ENCODE data around the gene POLR3K. TPM values are rescaled to one million over a fixed set of nuclear protein-coding genes. Genes with fewer than 3 reads are reported as not detected.
"Not testable (repeated sequence)": the region's sequence is repeated elsewhere in the genome, so short reads cannot be mapped to it uniquely, and the experiment has no call there.

The POLR3K gene
- total RNA-seq, 1 donor from 2014 or later = 12.8 TPM

GRCh38 chr16:35011-35677 lies 18.3 kb downstream of the POLR3K start:
- Histone ChIP-seq H3K9me3 (no peaks in the 10 kb centered on the region), H3K27me3 (no peaks in the 10 kb centered on the region), H3K36me3 (no peaks in the 10 kb centered on the region), H3K27ac (no peak overlapping the region), H3K4me3 (no peak overlapping the region), H3K4me1 (no peaks in the 10 kb centered on the region)
- DNase-seq (ENCODE audit: extremely low spot score in 2 of 2) = no peak
- no peak for TF ChIP-seq CTCF (IDR thresholded peaks at IDR 0.05)
- TF ChIP-seq POLR2A (IDR thresholded peaks at IDR 0.05) = no peak
- no peak for TF ChIP-seq POLR2AphosphoS5 (IDR thresholded peaks at IDR 0.05; ENCODE audit: insufficient read depth in 1 of 2, low read depth in 1 of 2)
- intact Hi-C loops (cut with DNase I) = no loop called here

GRCh38 chr16:34648-34987 lies 18.8 kb downstream of the POLR3K start:
- H3K4me3 ChIP-seq = no peak overlapping the region
- no peaks in the 10 kb centered on the region for H3K4me1 ChIP-seq
- no peak overlapping the region for H3K27ac ChIP-seq
- H3K9me3 ChIP-seq = no peaks in the 10 kb centered on the region
- H3K36me3 ChIP-seq = no peaks in the 10 kb centered on the region
- intact Hi-C loops (cut with DNase I) = no loop called here
- no peak for DNase-seq (ENCODE audit: extremely low spot score in 2 of 2)
- no peak for TF ChIP-seq POLR2A (IDR thresholded peaks at IDR 0.05)
- TF ChIP-seq CTCF (IDR thresholded peaks at IDR 0.05) = no peak
- no peak for TF ChIP-seq POLR2AphosphoS5 (IDR thresholded peaks at IDR 0.05; ENCODE audit: insufficient read depth in 1 of 2, low read depth in 1 of 2)
- H3K27me3 ChIP-seq = no peaks in the 10 kb centered on the region

GRCh38 chr16:33877-34647 lies 19.3 kb downstream of the POLR3K start:
- Histone ChIP-seq H3K27ac (no peak overlapping the region), H3K4me1 (no peaks in the 10 kb centered on the region), H3K36me3 (no peaks in the 10 kb centered on the region), H3K27me3 (no peaks in the 10 kb centered on the region), H3K4me3 (no peak overlapping the region), H3K9me3 (no peaks in the 10 kb centered on the region)
- intact Hi-C loops (cut with DNase I) = no loop called here
- TF ChIP-seq POLR2A (IDR thresholded peaks at IDR 0.05) (no peak), CTCF (IDR thresholded peaks at IDR 0.05) (no peak)
- no peak for DNase-seq (ENCODE audit: extremely low spot score in 2 of 2)

- H3K36me3 ChIP-seq; DNase-seq (ENCODE audit: extremely low spot score in 2 of 2); H3K4me3 ChIP-seq; H3K27ac ChIP-seq; H3K4me1 ChIP-seq; intact Hi-C loops (cut with DNase I); H3K27me3 ChIP-seq; H3K9me3 ChIP-seq: not testable (repeated sequence)
Observed at GRCh38 chr16:33154-33876, 20.1 kb downstream of the POLR3K start.

- H3K4me3 ChIP-seq; H3K4me1 ChIP-seq; DNase-seq (ENCODE audit: extremely low spot score in 2 of 2); H3K9me3 ChIP-seq; H3K36me3 ChIP-seq; H3K27ac ChIP-seq; intact Hi-C loops (cut with DNase I); H3K27me3 ChIP-seq: not testable (repeated sequence)
Observed at GRCh38 chr16:30627-31026, 22.8 kb downstream of the POLR3K start.

GRCh38 chr16:25926-26348 lies 27.5 kb downstream of the POLR3K start:
- intact Hi-C loops (cut with DNase I); H3K4me1 ChIP-seq; H3K9me3 ChIP-seq; H3K27ac ChIP-seq; H3K4me3 ChIP-seq; DNase-seq (ENCODE audit: extremely low spot score in 2 of 2); H3K27me3 ChIP-seq; H3K36me3 ChIP-seq: not testable (repeated sequence)

- H3K9me3 ChIP-seq; H3K4me1 ChIP-seq; DNase-seq (ENCODE audit: extremely low spot score in 2 of 2); H3K27ac ChIP-seq; H3K36me3 ChIP-seq; H3K27me3 ChIP-seq; intact Hi-C loops (cut with DNase I); H3K4me3 ChIP-seq: not testable (repeated sequence)
Observed at GRCh38 chr16:24151-24550, 29.3 kb downstream of the POLR3K start.

GRCh38 chr16:20886-21285 lies 32.5 kb downstream of the POLR3K start:
- H3K27me3 ChIP-seq; H3K4me1 ChIP-seq; H3K4me3 ChIP-seq; H3K9me3 ChIP-seq; H3K36me3 ChIP-seq; intact Hi-C loops (cut with DNase I); H3K27ac ChIP-seq; DNase-seq (ENCODE audit: extremely low spot score in 2 of 2): not testable (repeated sequence)

- H3K4me3 ChIP-seq; H3K36me3 ChIP-seq; DNase-seq (ENCODE audit: extremely low spot score in 2 of 2); H3K4me1 ChIP-seq; intact Hi-C loops (cut with DNase I); H3K9me3 ChIP-seq; H3K27ac ChIP-seq; H3K27me3 ChIP-seq: not testable (repeated sequence)
Observed at GRCh38 chr16:17062-17765, 36.2 kb downstream of the POLR3K start.

Data from vagina (tissue), 2 donors.